PC-3 (cell line): ENCODE data around the gene ZNF496. TPM values are rescaled to one million over a fixed set of nuclear protein-coding genes. Genes with fewer than 3 reads are reported as not detected.
A peak's percentile ranks its signal among the peaks of the same experiment; 100 is the strongest.

Experiments used
- ATAC-seq: fragments of 200-7000 bp; cut with Tn5 transposase; 2 replicates; pipeline ENCODE4 v1.9.1; 2020; ENCODE audit warnings: mild to moderate bottlenecking, moderate library complexity
- BruUV-seq: library from RNA; stranded (reverse); fragments of 400-500 nt; replicated peaks from 2 replicates; lab custom pipeline; 2021; lab: Mats Ljungman, UMichigan
- CTCF ChIA-PET: fragments of 300-600 bp; sonication (Branson Sonifier 250); formaldehyde crosslinking; loops from one replicate; lab custom pipeline; 2022; ENCODE audit warnings: antibody characterized with exemption; lab: Charles Lee
- POLR2A ChIA-PET: fragments of 300-600 bp; sonication (Branson Sonifier 250); formaldehyde crosslinking; loops from one replicate; lab custom pipeline; 2022; ENCODE audit warnings: antibody characterized with exemption; ENCODE audit not compliant: unreplicated experiment; lab: Charles Lee
- DNase-seq: peaks from one replicate; pipeline ENCODE4 v3.0.0-alpha.2; 2015
- H2AFZ ChIP-seq: fragments of 300-600 bp; sonication (generic); 2 replicates; pipeline ENCODE4 v1.6.0; 2016; ENCODE audit warnings: antibody characterized with exemption, low read length
- H3F3A ChIP-seq: fragments of 300-600 bp; sonication (generic); one replicate; pipeline ENCODE4 v1.6.0; 2017; ENCODE audit warnings: antibody characterized with exemption, low read length, control low read depth, mild to moderate bottlenecking; ENCODE audit not compliant: unreplicated experiment
- H3K27ac ChIP-seq: fragments of 300-600 bp; sonication (generic); 2 replicates; pipeline ENCODE4 v1.5.1; 2016; ENCODE audit warnings: mild to moderate bottlenecking, low read length
- H3K27me3 ChIP-seq: fragments of 300-600 bp; sonication (generic); 2 replicates; pipeline ENCODE4 v1.6.1; 2016; ENCODE audit warnings: low read length, mixed read lengths
- H3K36me3 ChIP-seq: fragments of 300-600 bp; sonication (generic); 2 replicates; pipeline ENCODE4 v1.6.1; 2016; ENCODE audit warnings: low read depth, mixed run types, low read length, mixed read lengths
- H3K4me1 ChIP-seq: fragments of 300-600 bp; sonication (generic); 2 replicates; pipeline ENCODE4 v1.5.1; 2016; ENCODE audit warnings: low read length; ENCODE audit not compliant: insufficient read depth
- H3K4me2 ChIP-seq: fragments of 300-600 bp; sonication (generic); 2 replicates; pipeline ENCODE4 v1.6.0; 2016; ENCODE audit warnings: low read length
- H3K4me3 ChIP-seq: fragments of 300-600 bp; sonication (generic); 2 replicates; pipeline ENCODE4 v1.5.1; 2016; ENCODE audit warnings: mild to moderate bottlenecking, low read length, mixed read lengths
- H3K79me2 ChIP-seq: fragments of 300-600 bp; sonication (generic); 2 replicates; pipeline ENCODE4 v1.6.1; 2017; ENCODE audit warnings: low read length, mixed read lengths
- H3K9ac ChIP-seq: fragments of 300-600 bp; sonication (generic); 2 replicates; pipeline ENCODE4 v1.6.0; 2016; ENCODE audit warnings: mild to moderate bottlenecking, low read length
- H3K9me2 ChIP-seq: fragments of 300-600 bp; sonication (generic); replicated peaks from 2 replicates; pipeline ENCODE4 v1.6.1; 2016; ENCODE audit warnings: mixed run types, low read length, mixed read lengths
- H3K9me3 ChIP-seq: fragments of 300-600 bp; sonication (generic); 2 replicates; pipeline ENCODE4 v1.6.1; 2016; ENCODE audit warnings: low read length, mixed read lengths
- H4K20me1 ChIP-seq: fragments of 300-600 bp; sonication (generic); 2 replicates; pipeline ENCODE4 v1.6.1; 2016; ENCODE audit warnings: low read length, mixed read lengths
- EZH2 ChIP-seq: fragments of 300-600 bp; sonication (generic); IDR thresholded peaks from one replicate; pipeline ENCODE4 v1.6.1; 2017; ENCODE audit warnings: antibody characterized with exemption, mild to moderate bottlenecking, low read length; ENCODE audit not compliant: unreplicated experiment
- EZH2phosphoT487 ChIP-seq: fragments of 300-600 bp; sonication (generic); IDR thresholded peaks from 2 replicates; pipeline ENCODE4 v1.6.1; 2018; ENCODE audit warnings: mild to moderate bottlenecking, antibody characterized with exemption, low read length, borderline replicate concordance
- intact Hi-C: fragments of 100-400 bp; cut with micrococcal nuclease; formaldehyde crosslinking; loops from 2 replicates; pipeline ENCODE4 v1.9.0; 2023
- total RNA-seq: library from RNA; depleted of rRNA; stranded (reverse); fragments of >200 nt; gene quantifications from 2 replicates; pipeline ENCODE4 v1.2.3, GENCODE V29; 2014
- TF ChIP-seq, protein P1 (sequence below): fragments of 300-600 bp; sonication (generic); conservative IDR thresholded peaks from 2 replicates; pipeline ENCODE4 v1.5.1; 2017; ENCODE audit warnings: antibody characterized with exemption, low read depth, mild to moderate bottlenecking, low read length

The ZNF496 gene
- total RNA-seq, 1 experiment from 2014 or later: 79.4 TPM

DNA sequence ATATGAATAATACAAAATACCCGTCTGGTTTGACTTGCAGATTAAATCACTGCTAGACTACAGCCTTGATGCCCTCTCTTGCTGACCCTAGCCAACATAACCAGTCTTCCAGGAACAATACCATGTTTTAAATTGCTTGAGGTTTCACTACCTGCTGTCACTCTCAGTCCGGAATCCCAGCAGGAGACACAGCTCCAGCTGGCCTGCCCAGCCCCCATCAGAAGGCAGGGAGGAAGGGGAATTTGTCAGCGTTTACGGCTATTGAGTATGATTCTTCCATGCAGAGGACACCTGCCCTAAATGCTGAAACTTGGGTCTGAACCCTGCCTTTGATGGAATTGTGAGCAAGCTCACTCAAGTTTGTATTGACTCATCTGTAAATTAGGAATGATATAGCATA, 33.0 kb downstream of the ZNF496 start:
- H3F3A ChIP-seq: no peaks in the 10 kb centered on the region
- ATAC-seq: no peak
- H3K79me2 ChIP-seq: no peaks in the 10 kb centered on the region
- no peak overlapping the region for H2AFZ ChIP-seq
- H3K4me2 ChIP-seq: no peak overlapping the region
- H3K4me3 ChIP-seq: no peak overlapping the region
- CTCF ChIA-PET: no interaction called here
- POLR2A ChIA-PET: no interaction called here
- no peaks in the 10 kb centered on the region for H3K4me1 ChIP-seq
- TSS peak; percentile 14 for BruUV-seq
- H3K27ac ChIP-seq: no peak overlapping the region
- H3K9ac ChIP-seq: no peak overlapping the region
- no peaks in the 10 kb centered on the region for H3K9me2 ChIP-seq
- no peaks in the 10 kb centered on the region for H3K27me3 ChIP-seq
- TF ChIP-seq, protein P1, sequence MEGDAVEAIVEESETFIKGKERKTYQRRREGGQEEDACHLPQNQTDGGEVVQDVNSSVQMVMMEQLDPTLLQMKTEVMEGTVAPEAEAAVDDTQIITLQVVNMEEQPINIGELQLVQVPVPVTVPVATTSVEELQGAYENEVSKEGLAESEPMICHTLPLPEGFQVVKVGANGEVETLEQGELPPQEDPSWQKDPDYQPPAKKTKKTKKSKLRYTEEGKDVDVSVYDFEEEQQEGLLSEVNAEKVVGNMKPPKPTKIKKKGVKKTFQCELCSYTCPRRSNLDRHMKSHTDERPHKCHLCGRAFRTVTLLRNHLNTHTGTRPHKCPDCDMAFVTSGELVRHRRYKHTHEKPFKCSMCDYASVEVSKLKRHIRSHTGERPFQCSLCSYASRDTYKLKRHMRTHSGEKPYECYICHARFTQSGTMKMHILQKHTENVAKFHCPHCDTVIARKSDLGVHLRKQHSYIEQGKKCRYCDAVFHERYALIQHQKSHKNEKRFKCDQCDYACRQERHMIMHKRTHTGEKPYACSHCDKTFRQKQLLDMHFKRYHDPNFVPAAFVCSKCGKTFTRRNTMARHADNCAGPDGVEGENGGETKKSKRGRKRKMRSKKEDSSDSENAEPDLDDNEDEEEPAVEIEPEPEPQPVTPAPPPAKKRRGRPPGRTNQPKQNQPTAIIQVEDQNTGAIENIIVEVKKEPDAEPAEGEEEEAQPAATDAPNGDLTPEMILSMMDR: no peak
- TF ChIP-seq EZH2phosphoT487 (no peak), EZH2 (no peak)
- H3K36me3 ChIP-seq: peaks cover 39% of the 10 kb centered on the region
- no peaks in the 10 kb centered on the region for H4K20me1 ChIP-seq
- H3K9me3 ChIP-seq: no peaks in the 10 kb centered on the region
- intact Hi-C loops: no loop called here
- no peak for DNase-seq

- TF ChIP-seq EZH2 (no peak), EZH2phosphoT487 (no peak)
- TF ChIP-seq, protein P1: no peak
- Histone ChIP-seq H3K27ac (no peak overlapping the region), H3K4me2 (no peak overlapping the region), H3F3A (no peaks in the 10 kb centered on the region), H3K9me2 (no peaks in the 10 kb centered on the region), H3K79me2 (no peaks in the 10 kb centered on the region), H2AFZ (no peak overlapping the region), H3K4me1 (no peaks in the 10 kb centered on the region), H3K27me3 (no peaks in the 10 kb centered on the region), H3K9ac (no peak overlapping the region), H4K20me1 (no peaks in the 10 kb centered on the region), H3K36me3 (peaks cover 33% of the 10 kb centered on the region), H3K4me3 (no peak overlapping the region), H3K9me3 (no peaks in the 10 kb centered on the region)
- intact Hi-C loops: no loop called here
- ATAC-seq: no peak; the same call in 1 of the 2 replicates
- ChIA-PET CTCF (no interaction called here), POLR2A (no interaction called here)
- DNase-seq: no peak
- no TSS peak for BruUV-seq
Measured at GRCh38 chr1:247298124-247298481, 33.6 kb downstream of the ZNF496 start.

DNA sequence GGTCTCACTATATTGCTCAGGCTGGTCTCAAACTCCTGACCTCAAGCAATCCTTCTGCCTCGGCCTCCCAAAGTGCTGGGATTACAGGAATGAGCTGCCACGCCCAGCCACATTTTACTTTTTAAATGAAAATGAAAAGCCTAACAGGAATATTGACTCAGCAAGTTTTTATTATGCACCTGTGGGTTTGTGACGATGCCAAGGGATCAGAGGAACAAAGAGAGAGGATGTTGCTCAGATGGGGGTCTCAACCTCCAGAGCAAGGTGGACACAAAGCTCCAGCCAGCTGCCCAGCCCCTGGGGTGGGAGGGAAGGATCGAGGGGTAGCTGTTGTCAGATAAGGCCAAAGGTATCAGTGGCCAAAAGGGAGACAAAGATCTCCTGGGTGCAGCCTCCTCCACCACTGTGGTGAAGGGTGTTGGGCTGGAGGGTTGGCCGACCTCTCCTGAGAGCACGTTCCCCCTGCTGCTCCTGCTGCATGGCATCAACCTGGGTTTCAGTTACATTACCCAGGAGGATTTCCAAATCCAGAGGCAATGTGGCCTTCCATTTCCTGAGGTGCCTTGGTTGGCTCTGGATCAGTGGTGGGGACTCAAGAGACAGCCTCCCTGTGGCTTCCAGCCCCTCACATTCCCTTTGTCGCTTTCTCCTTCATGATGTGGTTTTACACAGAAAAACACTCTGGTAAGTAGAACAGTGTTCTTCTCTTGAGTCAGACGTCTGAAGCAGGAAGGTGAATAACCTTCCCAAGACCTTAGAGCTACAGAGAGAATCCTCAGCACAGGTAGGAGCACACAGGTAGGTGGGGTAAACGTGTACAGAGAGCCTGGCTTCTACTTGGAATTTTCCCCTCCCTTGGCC, 34.2 kb downstream of the ZNF496 start:
- no TSS peak for BruUV-seq
- H3K27ac ChIP-seq: no peak overlapping the region
- no peak overlapping the region for H3K4me2 ChIP-seq
- no peak overlapping the region for H2AFZ ChIP-seq
- DNase-seq: no peak
- H4K20me1 ChIP-seq: no peaks in the 10 kb centered on the region
- intact Hi-C loops: no loop called here
- peaks cover 27% of the 10 kb centered on the region for H3K36me3 ChIP-seq
- H3K4me3 ChIP-seq: no peak overlapping the region
- no peaks in the 10 kb centered on the region for H3K27me3 ChIP-seq
- no peaks in the 10 kb centered on the region for H3K9me2 ChIP-seq
- ChIA-PET CTCF (no interaction called here), POLR2A (no interaction called here)
- no peaks in the 10 kb centered on the region for H3F3A ChIP-seq
- H3K9me3 ChIP-seq: no peaks in the 10 kb centered on the region
- no peaks in the 10 kb centered on the region for H3K4me1 ChIP-seq
- no peak for TF ChIP-seq EZH2
- TF ChIP-seq, protein P1: no peak
- no peak for TF ChIP-seq EZH2phosphoT487
- H3K79me2 ChIP-seq: no peaks in the 10 kb centered on the region
- no peak overlapping the region for H3K9ac ChIP-seq
- peak; percentile 11; the same call in 1 of the 2 replicates for ATAC-seq
